Activated CD4-positive, alpha-beta T cell treated with anti-CD3 and anti-CD28 coated beads, Interleukin-2, amount 50 U/mL, for 48 hours (primary cell): ENCODE measurements around the gene C1orf232.

Source experiments
- DNase-seq, 2 experiments: peaks; one replicate each; pipeline ENCODE4 v3.0.0-alpha.2; 2020

Gene C1orf232

DNA sequence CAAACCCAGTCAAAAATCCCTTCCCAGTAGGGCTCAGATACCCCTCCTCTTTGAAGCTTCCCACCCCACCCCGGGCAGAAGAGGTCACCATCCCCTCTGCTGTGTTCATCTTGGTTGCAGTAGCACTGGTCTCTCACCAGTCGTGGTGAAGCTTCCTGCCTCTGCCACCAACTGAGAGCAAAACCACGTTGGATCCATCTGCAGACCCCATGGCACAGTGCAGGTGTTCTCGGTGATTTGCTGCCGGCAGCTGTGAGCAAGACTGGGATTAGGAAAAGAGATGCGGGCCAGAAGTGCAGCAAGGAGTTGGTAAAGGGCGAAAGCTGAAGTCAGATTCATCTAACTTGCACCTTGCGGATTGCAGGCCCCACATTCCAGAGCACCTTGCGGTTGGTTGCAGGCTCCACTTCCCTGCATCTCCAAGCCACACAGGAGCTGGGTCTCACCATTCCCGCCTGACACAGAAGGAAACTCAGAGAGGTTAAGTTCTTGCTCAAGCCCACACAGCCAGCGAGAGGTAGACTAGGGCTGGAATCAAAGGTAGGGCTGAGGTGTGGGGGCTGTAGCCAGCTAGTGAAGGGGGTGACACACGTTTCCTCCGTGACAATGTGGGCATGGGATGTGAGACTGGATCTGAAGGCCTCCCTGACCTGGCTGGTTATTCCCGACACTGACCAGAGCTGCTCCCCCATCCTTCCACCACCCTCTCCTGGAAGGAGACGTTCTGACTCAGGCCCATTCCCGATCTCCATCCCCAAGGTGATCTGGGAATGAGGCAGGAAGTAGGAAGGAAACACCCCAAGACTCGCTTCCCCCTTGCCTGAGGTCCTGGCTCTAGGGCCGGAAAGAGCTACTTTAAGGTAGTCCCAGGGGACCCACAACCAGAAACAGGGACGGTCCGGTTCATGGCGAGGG, 13.1 kb downstream of the C1orf232 start:
- DNase-seq = no peak

DNA sequence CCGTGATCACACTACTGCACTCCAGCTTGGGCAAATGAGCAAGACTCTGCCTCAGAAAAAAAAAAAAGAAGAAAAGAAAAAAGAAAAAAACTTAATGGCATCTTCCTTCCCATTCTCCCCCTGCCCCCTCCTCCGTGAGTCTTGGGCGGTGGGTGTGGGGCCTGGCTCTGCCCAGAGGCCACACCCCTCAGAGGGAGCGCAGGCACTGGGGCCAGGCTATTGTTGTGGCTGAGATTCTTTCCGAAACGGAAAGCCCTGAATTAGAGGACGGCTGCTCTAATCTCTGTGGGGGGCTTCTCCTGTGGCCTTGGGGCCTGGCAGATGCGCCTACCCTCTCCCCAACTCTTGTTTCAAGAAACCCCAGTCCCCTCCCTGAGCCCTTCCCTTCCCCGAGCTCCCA, 14.0 kb downstream of the C1orf232 start:
- DNase-seq = no peak

DNA sequence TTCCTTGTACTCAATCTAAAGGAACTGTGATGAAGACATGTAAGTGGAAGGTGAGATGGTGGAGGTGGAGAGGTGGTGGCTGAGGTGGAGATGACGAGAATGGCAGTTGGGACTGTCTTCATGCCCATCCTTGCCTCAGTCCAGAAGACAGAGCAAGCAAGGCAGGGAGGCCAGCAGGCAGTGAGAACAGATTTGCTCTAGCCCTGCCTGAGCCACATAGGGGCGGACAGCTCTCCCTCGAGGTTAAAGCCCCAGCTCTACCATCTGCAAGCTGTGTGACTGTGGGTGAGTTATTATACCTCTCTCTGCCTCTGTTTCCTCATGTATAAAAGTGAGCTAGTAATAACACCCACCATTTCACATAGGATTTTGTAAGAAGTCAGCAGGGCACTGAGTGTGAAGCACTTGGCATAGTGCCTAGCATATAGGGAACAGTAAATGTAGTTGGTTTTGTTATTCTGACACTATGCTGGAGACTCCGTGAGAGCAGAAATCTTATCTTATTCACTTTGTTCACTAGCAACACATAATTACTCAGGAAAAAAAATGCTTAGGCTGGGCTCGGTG, 14.7 kb downstream of the C1orf232 start:
- DNase-seq = no peak

DNA sequence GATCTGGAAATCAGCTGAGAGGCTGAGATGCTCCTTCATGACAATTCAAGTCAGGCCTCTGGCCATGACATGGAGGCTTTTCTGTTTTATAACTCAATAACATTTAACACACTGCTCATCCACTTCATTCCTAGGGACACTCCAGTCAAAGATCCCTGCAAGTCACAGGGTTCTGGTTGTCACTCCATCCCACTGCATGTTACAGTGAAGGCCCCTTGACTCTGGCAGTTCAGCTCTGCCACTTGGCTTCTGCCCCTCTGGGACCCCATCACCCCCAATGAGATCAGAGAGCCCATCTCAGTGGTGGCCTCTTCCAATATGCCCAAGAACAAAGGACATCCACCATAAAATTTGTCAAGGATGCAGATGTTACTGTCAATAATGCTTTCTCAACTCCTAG, 19.9 kb downstream of the C1orf232 start:
- no peak for DNase-seq

- no peak for DNase-seq
These were observed 22.8 kb downstream of the C1orf232 start for GRCh38 chr1:26145960-26146294.

DNA sequence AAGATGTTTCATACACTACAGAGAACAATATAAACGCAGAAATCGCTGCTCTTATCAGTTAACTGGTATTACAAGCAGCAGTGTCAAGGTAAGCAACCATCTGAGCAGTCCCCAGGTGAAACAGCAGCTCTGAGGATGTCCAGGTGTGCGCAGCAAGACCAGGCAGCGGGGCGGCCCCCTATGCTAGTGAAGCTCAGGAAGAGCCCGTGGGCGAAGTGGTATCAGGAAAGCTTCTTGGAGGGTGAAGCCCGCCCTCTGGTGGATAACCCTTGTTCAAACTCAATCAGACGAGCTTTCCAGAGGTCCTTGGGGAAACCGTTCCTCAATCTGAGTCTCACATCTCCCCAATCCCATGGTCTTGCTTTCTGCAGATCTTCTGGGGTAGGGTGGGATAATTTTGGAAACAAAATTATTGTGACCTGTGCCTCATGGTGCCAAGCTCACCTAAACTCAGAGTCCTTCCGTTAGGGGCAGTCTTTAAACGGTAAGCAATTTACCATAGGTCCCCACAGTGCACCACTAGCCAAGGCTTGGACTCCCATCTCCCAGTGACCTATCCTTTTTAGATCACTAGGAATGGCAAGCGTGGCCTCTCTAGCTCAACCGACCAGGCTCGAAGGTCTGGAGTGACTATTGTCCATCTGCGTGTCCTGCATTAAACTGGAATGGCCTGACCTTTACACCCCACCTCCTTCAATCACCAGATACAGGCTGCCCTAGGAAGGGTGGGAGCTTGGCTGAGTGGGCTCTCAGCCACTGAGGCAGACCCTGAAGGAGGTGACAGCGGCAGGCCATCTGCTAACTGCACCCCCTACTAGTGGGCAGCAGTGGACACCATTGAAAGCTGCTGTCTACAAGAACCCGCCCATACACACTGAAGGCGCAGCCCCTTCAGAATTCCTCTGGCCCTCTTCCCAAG, 23.5 kb downstream of the C1orf232 start:
- peak; percentile 71 to 80 for DNase-seq

DNA sequence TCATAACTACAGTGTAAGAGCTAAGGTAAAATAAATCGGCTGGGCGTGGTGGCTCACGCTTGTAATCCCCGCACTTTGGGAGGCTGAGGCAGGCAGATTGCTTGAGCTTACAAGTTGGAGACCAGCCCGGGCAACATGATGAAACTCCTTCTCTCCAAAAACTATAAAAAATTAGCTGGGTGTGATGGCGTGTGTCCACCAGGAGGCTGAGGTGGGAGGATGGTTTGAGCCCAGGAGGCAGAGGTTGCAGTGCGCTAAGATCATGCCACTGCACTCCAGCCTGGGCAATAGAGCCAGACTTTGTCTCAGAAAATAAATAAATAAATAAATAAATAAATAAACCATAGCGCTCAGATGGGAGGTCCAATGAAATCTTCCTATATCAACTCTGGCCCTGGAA, 26.6 kb downstream of the C1orf232 start:
- no peak for DNase-seq

GRCh38 chr1:26138974-26139558, 29.7 kb downstream of the C1orf232 start:
- DNase-seq = no peak

- DNase-seq = no peak
These were observed 34.3 kb downstream of the C1orf232 start for GRCh38 chr1:26134466-26134865.

- DNase-seq = no peak
These were observed 36.0 kb downstream of the C1orf232 start for GRCh38 chr1:26132834-26133167.

GRCh38 chr1:26132128-26132833, 36.5 kb downstream of the C1orf232 start:
- no peak for DNase-seq

DNA sequence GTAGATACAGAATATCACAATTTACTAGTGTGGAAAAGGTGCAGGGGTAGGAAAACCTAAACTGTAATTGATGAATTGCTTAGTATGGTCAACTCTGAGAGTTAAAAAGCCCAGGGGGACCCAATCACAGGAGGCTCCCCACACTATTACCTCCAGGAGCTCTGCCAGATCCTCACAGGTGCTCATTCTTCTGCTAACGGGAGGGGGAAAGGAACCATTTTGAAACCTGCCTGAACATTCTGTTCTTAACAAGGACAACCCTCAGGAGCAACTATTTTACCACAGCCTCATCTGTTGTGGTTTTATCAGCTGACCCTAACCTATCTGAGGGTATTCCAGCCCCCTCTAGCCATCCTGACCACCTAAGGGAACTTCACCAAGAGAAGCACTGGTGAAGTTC, 38.1 kb downstream of the C1orf232 start:
- no peak for DNase-seq

DNA sequence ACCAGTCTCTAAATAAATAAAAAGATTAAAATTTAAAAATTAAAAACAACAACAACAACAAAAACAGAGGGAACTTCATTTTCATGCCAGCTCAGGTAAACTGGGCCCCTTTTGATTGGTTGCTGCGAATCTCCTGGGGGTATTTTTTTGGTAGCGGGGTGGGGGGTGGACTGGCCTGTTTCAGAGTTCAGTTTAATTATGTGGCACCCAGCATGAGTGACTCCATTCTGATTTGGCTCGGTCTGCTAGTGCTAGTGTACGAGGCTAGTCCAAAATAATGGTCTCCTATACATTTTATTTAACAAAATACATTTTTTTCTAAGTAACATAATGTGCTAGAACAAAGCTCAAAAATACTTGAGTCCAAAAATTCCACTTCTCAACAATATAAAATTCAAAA, 39.0 kb downstream of the C1orf232 start:
- no peak for DNase-seq

GRCh38 chr1:26127235-26128163, 41.3 kb downstream of the C1orf232 start:
- peak in 1 of 2 experiments; percentile 11 for DNase-seq

DNA sequence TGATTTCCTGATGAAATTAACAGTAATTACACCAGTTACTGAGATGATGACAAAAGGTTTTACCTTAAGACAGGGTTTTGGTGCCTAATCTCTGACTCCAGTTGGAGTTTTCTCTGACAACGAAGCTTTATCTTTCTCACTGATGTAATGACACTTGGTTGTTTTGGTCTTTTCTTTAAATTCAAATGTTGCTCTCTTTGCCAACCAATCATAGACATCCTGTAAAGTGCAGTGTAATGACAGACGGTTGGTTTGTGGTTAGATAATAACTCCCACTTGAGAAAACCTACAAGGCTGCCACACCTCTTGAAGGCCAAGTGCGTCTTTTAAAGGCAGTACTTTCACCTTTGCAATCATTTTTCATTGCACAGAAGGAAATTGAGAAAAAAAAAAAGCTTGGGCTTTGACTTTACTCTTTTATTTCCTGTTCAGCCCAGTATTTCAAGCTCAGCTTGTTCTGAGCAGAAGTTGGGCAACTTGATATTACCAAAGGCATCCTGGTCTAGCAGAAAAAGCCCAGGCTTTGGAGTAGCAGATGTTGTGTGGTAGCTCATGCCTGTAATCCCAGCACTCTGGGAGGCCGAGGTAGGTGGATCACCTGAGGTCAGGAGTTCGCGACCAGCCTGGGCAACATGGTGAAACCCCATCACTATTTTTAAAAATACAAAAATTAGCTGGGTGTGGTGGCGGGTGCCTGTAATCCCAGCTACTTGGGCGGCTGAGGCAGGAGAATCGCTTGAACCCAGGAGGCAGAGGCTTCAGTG, 42.3 kb downstream of the C1orf232 start:
- DNase-seq = peak in 1 of 2 experiments; percentile 23

DNA sequence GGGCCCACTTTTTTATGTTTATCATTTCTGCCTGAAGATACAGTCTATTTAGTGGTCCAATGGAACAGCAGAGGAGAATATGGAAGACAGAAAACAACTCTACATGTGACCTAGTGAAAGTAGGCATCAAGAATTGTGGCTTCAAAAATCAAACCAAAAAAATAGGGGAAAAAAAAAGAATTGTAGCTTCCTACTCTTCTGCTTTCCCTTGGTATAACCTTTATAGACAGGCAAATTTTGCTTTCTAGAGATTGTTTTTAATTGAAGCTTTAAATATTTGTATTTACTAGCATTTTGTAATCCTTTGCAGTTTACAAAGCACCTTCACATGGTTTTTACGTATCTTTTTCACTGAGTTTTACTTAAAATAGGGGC, 42.8 kb downstream of the C1orf232 start:
- DNase-seq = no peak

GRCh38 chr1:26125382-26125781, 43.4 kb downstream of the C1orf232 start:
- no peak for DNase-seq

DNA sequence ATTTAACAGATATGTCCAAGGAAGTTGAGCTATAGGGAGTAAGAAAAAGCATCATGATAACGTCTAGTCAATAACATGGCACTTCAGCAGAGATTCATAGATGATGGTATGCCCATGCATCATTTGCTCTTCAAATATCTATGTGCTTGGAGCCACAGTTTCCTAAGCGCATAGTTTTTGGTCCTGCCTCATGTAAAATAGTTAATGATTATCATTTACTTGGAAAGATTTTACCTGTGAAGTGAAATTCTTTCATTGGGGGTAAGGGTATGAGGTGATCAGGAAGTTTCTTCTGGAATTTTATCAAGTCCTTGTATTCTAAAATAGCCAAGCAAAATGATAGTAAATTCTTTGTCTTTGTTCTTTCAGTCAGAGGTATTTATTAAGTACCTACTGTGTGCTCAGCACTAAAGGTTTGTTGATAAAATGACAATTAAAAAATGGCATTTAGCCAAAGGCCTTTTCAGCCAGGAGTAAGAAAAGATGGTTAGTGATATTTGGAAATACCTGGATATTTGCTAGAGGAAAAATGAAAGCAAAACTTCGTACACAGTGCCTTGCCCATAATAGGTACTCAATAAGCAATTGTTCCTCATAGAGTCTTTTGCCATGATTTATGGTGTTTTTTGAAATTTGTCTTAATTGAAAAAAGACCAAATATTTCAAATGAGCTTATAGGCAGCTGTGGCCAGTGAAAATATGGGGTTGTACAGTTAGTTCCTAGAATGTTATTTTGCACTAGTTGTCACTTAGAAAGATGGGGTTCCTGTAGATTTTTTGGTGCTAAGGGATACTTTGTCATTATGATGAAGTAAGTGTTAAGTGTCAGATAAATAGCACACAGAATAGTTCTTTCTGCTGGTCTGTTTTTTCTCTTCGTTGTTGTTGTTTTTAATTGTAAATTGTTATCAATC, 44.1 kb downstream of the C1orf232 start:
- no peak for DNase-seq
